ENCODE measurements around the gene HSPB6.

The HSPB6 gene

GRCh38 chr19:35717665-35718344, 39.0 kb downstream of the HSPB6 start, which contains the start of gene KMT2B:
Gene KMT2B, plus strand, starts transcription at chr19:35718003. Its CDS starts 16 bp downstream, at chr19:35718019.
- peaks cover 4% of the 10 kb centered on the region for H3K27me3 Mint-ChIP-seq (ENCODE audit: low read depth)
- H3K9me3 Mint-ChIP-seq, result no peaks in the 10 kb centered on the region
- no peak for TF ChIP-seq CTCF (IDR thresholded peaks at IDR 0.05; ENCODE audit: unreplicated experiment in 3 of 3)
- H3K4me1 Mint-ChIP-seq, result peaks cover 13% of the 10 kb centered on the region
- peaks cover 19% of the 10 kb centered on the region for H3K36me3 Mint-ChIP-seq (ENCODE audit: low read depth)
- peak within 1 kb of the TSS; percentile 92 to 96 (median 94) for H3K4me3 Mint-ChIP-seq
- H3K27ac Mint-ChIP-seq, result peak within 1 kb of the TSS; percentile 85 to 96 (median 95)

GRCh38 chr19:35716801-35717664, 39.8 kb downstream of the HSPB6 start:
- Mint-ChIP-seq H3K36me3 (ENCODE audit: low read depth) (peaks cover 12% of the 10 kb centered on the region), H3K9me3 (no peaks in the 10 kb centered on the region), H3K4me3 (peak overlapping the region; percentile 90 to 91 (median 90)), H3K27me3 (ENCODE audit: low read depth) (peaks cover 4% of the 10 kb centered on the region), H3K4me1 (peaks cover 13% of the 10 kb centered on the region), H3K27ac (peak overlapping the region; percentile 85 to 96 (median 95))
- peak; percentile 89 to 97 (median 92) for TF ChIP-seq CTCF (IDR thresholded peaks at IDR 0.05; ENCODE audit: unreplicated experiment in 3 of 3)

GRCh38 chr19:35715981-35716800, 40.6 kb downstream of the HSPB6 start:
- H3K27me3 Mint-ChIP-seq (ENCODE audit: low read depth), result peaks cover 4% of the 10 kb centered on the region
- no peak for TF ChIP-seq CTCF (IDR thresholded peaks at IDR 0.05; ENCODE audit: unreplicated experiment in 3 of 3)
- no peaks in the 10 kb centered on the region for H3K9me3 Mint-ChIP-seq
- H3K4me1 Mint-ChIP-seq, result peaks cover 13% of the 10 kb centered on the region
- peaks cover 7% of the 10 kb centered on the region for H3K36me3 Mint-ChIP-seq (ENCODE audit: low read depth)
- peak overlapping the region; percentile 90 to 91 (median 90) for H3K4me3 Mint-ChIP-seq
- H3K27ac Mint-ChIP-seq, result peak overlapping the region; percentile 85 to 96 (median 95)

GRCh38 chr19:35715355-35715809, 41.4 kb downstream of the HSPB6 start:
- Mint-ChIP-seq H3K27me3 (ENCODE audit: low read depth) (peaks cover 4% of the 10 kb centered on the region), H3K4me1 (peaks cover 13% of the 10 kb centered on the region), H3K27ac (no peak overlapping the region), H3K9me3 (no peaks in the 10 kb centered on the region), H3K4me3 (peak overlapping the region; percentile 25 to 34 (median 34)), H3K36me3 (ENCODE audit: low read depth) (peaks cover 4% of the 10 kb centered on the region)
- no peak for TF ChIP-seq CTCF (IDR thresholded peaks at IDR 0.05; ENCODE audit: unreplicated experiment in 3 of 3)

- TF ChIP-seq CTCF (IDR thresholded peaks at IDR 0.05; ENCODE audit: unreplicated experiment in 3 of 3), result no peak
- Mint-ChIP-seq H3K36me3 (ENCODE audit: low read depth) (no peaks in the 10 kb centered on the region), H3K9me3 (no peaks in the 10 kb centered on the region), H3K27me3 (ENCODE audit: low read depth) (peaks cover 4% of the 10 kb centered on the region), H3K4me3 (peak overlapping the region; percentile 76 to 84 (median 84)), H3K4me1 (peaks cover 13% of the 10 kb centered on the region), H3K27ac (peak overlapping the region in 2 of 3 experiments; percentile 68 to 70)
Observed at GRCh38 chr19:35714601-35715354, 42.1 kb downstream of the HSPB6 start.

All from nephron (organoid).